K562 (cell line): ENCODE results near the gene GSG1.

Experiments used
- ATF4 ChIP-seq: fragments of 450-650 bp; formaldehyde crosslinking; IDR thresholded peaks from 2 replicates; pipeline ENCODE4 v1.4.0; 2022; ENCODE audit warnings: mild to moderate bottlenecking, moderate library complexity
- CBX2 ChIP-seq: fragments of 200-600 bp; sonication (generic); IDR thresholded peaks from one replicate; pipeline ENCODE4 v1.6.1; 2012; ENCODE audit warnings: mild to moderate bottlenecking, low read length, inconsistent platforms; ENCODE audit not compliant: insufficient read depth, poor library complexity, severe bottlenecking
- CTCF ChIP-seq, 3 experiments: IDR thresholded peaks in 2 of 3; conservative IDR thresholded peaks in 1 of 3; 2 replicates each; pipeline ENCODE4 v1.5.1; 2011 to 2012; ENCODE audit warnings: low read length in 3 of 3, mild to moderate bottlenecking in 3 of 3, control low read depth in 2 of 3, improper control_type of control experiment in 1 of 3, inconsistent platforms in 1 of 3, low read depth in 1 of 3, mixed read lengths in 1 of 3, moderate library complexity in 1 of 3; ENCODE audit not compliant: insufficient read depth in 2 of 3
- FOSL1 ChIP-seq: fragments of 200-800 bp; sonication (Bioruptor generic); conservative IDR thresholded peaks from 2 replicates; pipeline ENCODE4 v1.6.1; 2016; ENCODE audit warnings: missing genetic modification characterization, missing compliant biosample characterization
- MLLT1 ChIP-seq, 2 experiments: fragments of 450-650 bp; IDR thresholded peaks; 2 replicates each; pipeline ENCODE4 v1.6.1; 2016
- POLR2A ChIP-seq: fragments of 450-650 bp; conservative IDR thresholded peaks from 2 replicates; pipeline ENCODE4 v1.6.1; 2016
- SREBF2 ChIP-seq: sonication (generic); formaldehyde crosslinking; IDR thresholded peaks from 2 replicates; pipeline ENCODE4 v1.4.0; 2020; ENCODE audit warnings: mild to moderate bottlenecking, missing genetic modification reagents
- TFAP4 ChIP-seq: sonication (generic); formaldehyde crosslinking; IDR thresholded peaks from 2 replicates; pipeline ENCODE4 v1.8.0; 2022; ENCODE audit warnings: missing genetic modification reagents, mild to moderate bottlenecking, moderate library complexity, borderline replicate concordance
- THRA ChIP-seq: fragments of 450-650 bp; IDR thresholded peaks from 2 replicates; pipeline ENCODE4 v1.6.1; 2017; ENCODE audit warnings: mild to moderate bottlenecking, moderate library complexity
- ZBTB2 ChIP-seq: fragments of 450-650 bp; IDR thresholded peaks from 2 replicates; pipeline ENCODE4 v1.6.1; 2016; ENCODE audit warnings: antibody characterized with exemption
- ZNF740 ChIP-seq, 3 experiments: fragments of 200-800 bp in 1 of 3; sonication (Bioruptor generic) in 1 of 3; sonication (generic) in 1 of 3; formaldehyde crosslinking in 1 of 3; IDR thresholded peaks; 2 replicates each; pipeline versions ENCODE4 v1.6.1 to v1.8.0; 2016 to 2022; ENCODE audit warnings: mild to moderate bottlenecking in 2 of 3, missing compliant biosample characterization in 2 of 3, missing genetic modification characterization in 2 of 3, missing genetic modification reagents in 1 of 3

GRCh38 chr12:13074396-13075117, 28.9 kb downstream of the GSG1 start:
- no peak for TF ChIP-seq ZBTB2
- no peak for TF ChIP-seq CTCF (IDR thresholded peaks at IDR 0.05 in 2 of 3, conservative IDR thresholded peaks at IDR 0.05 in 1 of 3; ENCODE audit: insufficient read depth in 2 of 3, low read depth in 1 of 3, low read length in 3 of 3)
- TF ChIP-seq ATF4 (CRISPR knock-in tag) = no peak
- no peak for TF ChIP-seq FOSL1
- TF ChIP-seq MLLT1 (IDR thresholded peaks at IDR 0.05) = no peak
- no peak for TF ChIP-seq SREBF2 (CRISPR knock-in tag)
- no peak for TF ChIP-seq POLR2A
- no peak for TF ChIP-seq THRA
- no peak for TF ChIP-seq TFAP4 (CRISPR knock-in tag)
- TF ChIP-seq CBX2 = no peak
- no peak for TF ChIP-seq ZNF740 (CRISPR knock-in tag; IDR thresholded peaks at IDR 0.05)
- no peak for TF ChIP-seq ZNF740 (tag; IDR thresholded peaks at IDR 0.05)
